Adrenal gland (tissue), 12 donors: ENCODE results near the gene KIF5A. TPM values are rescaled to one million over a fixed set of nuclear protein-coding genes. Genes with fewer than 3 reads are reported as not detected.

Source experiments
- DNase-seq, 7 donors: peaks; one replicate each; pipeline ENCODE4 v3.0.0-alpha.2; 2019 to 2020
- H3K27ac ChIP-seq, 5 donors: fragments of 200-600 bp; sonication (generic) in 4 of 5; 1 replicate in 3 of 5; 2 replicates in 2 of 5; pipeline versions ENCODE4 v1.5.1 to v1.8.0; 2016 to 2020; ENCODE audit warnings: mild to moderate bottlenecking in 1 of 5
- H3K27me3 ChIP-seq: fragments of 200-600 bp; 2 replicates; pipeline ENCODE4 v1.8.0; 2021
- H3K36me3 ChIP-seq, 2 donors: fragments of 200-600 bp; replicated peaks in 1 of 2; 1 replicate in 1 of 2; 2 replicates in 1 of 2; pipeline versions ENCODE4 v1.5.1 to v1.8.0; 2018 to 2022
- H3K4me1 ChIP-seq, 2 donors: fragments of 200-600 bp; replicated peaks in 1 of 2; 1 replicate in 1 of 2; 2 replicates in 1 of 2; pipeline versions ENCODE4 v1.5.1 to v1.8.0; 2018 to 2021
- H3K4me3 ChIP-seq, 4 donors: fragments of 200-600 bp; sonication (generic) in 3 of 4; one replicate each; pipeline ENCODE4 v1.5.1; 2016 to 2018
- H3K9me3 ChIP-seq, 3 donors: fragments of 200-600 bp; sonication (generic) in 1 of 3; replicated peaks in 1 of 3; 1 replicate in 2 of 3; 2 replicates in 1 of 3; pipeline versions ENCODE4 v1.5.1 to v1.8.0; 2016 to 2021
- POLR2A ChIP-seq, 2 donors: fragments of 450-650 bp; IDR thresholded peaks; one replicate each; pipeline ENCODE4 v1.6.1; 2017; ENCODE audit warnings: antibody characterized with exemption in 2 of 2, mild to moderate bottlenecking in 2 of 2, moderate library complexity in 1 of 2
- WGBS, 4 donors: extraction: QIAGEN DNeasy Blood & Tissue Kit in 2 of 4; methylation state at CpG; one replicate each; pipeline versions ENCODE4 v1.1.5 to v1.1.7; 2013 to 2017; 5-methylcytosine and 5-hydroxymethylcytosine counted together
- intact Hi-C, 2 donors: fragments of 100-400 bp; cut with DNase I; formaldehyde crosslinking; loops; one replicate each; pipeline versions ENCODE4 v1.14.1 to v1.15.0; 2022 to 2023
- polyA plus RNA-seq, 3 donors: library from polyadenylated mRNA; stranded (reverse); fragments of 200-250 nt in 2 of 3; fragments of 350-450 nt in 1 of 3; fragmentation: Illumina TruSeq in 1 of 3; extraction: RNeasy Lipid Tissue Mini Kit (QIAGEN cat#74804) in 1 of 3; gene quantifications; one replicate each; pipeline ENCODE4 v1.2.3, GENCODE V29; 2013 to 2014
- total RNA-seq, 9 donors: library from RNA; depleted of rRNA in 4 of 9; stranded (reverse); fragments of >200 nt in 4 of 9; fragments of 120-200 nt in 1 of 9; fragmentation: NEBNext Ultra II Directional in 1 of 9; extraction: Animal tissue kit (Norgen Biotek cat#: 25700) in 1 of 9; gene quantifications; one replicate each; pipeline versions ENCODE4 v1.1.0 to v1.2.4, GENCODE V29; 2013 to 2023
- TF ChIP-seq, protein P1 (sequence below), 6 experiments: fragments of 450-650 bp in 4 of 6; fragments of 200-600 bp in 2 of 6; sonication (generic) in 1 of 6; IDR thresholded peaks; 1 replicate in 5 of 6; 2 replicates in 1 of 6; pipeline versions ENCODE4 v1.5.1 to v1.8.0; 2016 to 2021; ENCODE audit warnings: antibody characterized with exemption in 6 of 6, mild to moderate bottlenecking in 2 of 6, moderate library complexity in 1 of 6
- donor health status: healthy with polysubstance abuse.
- donor health status: Bipolar disorder and iron deficiency.
- donor health status: DM: yes; HTN: yes; CAD: no.
- donor health status: DM: no; HTN: no; CAD: no.
- donor health status: DM: no; HTN: no; CAD: no.
- donor health status: DM: yes; HTN: yes; CAD: no.

Gene KIF5A
- total and polyA plus RNA-seq, 12 donors: 0.32 to 7.6 (median 2.1) TPM; not detected in 1

DNA sequence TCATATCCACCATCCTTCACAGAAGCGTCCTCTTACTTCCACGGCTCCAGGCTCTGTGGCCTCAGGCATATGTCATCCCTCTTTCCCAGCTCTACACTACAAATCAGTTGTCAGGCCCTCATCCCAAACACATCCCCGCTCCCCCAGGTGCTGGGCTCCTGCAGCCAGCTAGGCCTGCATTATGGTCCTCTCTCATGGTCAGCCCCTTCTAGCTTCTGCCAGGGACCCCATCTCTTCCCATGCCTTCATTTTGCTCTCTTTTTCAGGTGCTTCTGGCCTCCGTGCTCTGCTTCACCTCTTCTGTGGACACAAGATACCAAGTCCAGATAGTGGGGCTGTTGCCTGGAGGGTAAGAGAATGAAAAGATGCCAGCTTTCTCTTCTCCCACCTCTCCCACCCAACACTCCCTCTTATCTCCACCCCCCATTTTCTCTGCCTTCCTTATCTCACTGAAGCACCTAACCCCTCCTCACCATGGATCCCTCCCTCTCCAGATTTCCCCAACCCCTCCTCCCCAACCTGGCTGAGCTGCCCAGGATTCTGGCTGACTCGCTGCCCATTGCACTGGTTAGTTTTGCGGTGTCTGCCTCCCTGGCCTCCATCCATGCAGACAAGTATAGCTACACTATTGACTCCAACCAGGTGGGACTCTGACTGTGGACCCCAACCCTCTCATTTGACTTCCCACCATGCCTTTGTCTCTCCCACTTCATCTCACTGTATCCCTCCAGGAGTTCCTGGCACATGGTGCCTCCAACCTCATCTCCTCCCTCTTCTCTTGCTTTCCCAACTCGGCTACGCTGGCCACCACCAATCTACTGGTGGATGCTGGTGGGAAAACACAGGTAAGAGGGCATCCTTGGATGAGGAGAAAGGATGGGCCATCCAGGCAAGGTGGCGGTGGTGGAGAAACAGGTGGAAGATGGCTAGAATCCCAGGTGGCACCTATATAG is 72.7 kb downstream of the KIF5A start:
- Histone ChIP-seq H3K9me3 (no peaks in the 10 kb centered on the region), H3K36me3 (no peaks in the 10 kb centered on the region), H3K4me1 (peaks cover 6 to 17% of the 10 kb centered on the region in 2 donors), H3K27me3 (peaks cover 52% of the 10 kb centered on the region), H3K27ac (no peak overlapping the region), H3K4me3 (no peak overlapping the region)
- intact Hi-C loops: loop anchor here in 1 of 2 donors (2.0 kb wide), 1 partner anchor 40 kb away; no protein-coding TSS in a partner anchor
- WGBS, 4 donors: 67 to 77% (median 70%) methylated on average over 9 of the region's 9 CpGs
- DNase-seq: peak in 1 of 7 donors; percentile 12
- no peak for TF ChIP-seq POLR2A (IDR thresholded peaks at IDR 0.05)
- TF ChIP-seq, protein P1, sequence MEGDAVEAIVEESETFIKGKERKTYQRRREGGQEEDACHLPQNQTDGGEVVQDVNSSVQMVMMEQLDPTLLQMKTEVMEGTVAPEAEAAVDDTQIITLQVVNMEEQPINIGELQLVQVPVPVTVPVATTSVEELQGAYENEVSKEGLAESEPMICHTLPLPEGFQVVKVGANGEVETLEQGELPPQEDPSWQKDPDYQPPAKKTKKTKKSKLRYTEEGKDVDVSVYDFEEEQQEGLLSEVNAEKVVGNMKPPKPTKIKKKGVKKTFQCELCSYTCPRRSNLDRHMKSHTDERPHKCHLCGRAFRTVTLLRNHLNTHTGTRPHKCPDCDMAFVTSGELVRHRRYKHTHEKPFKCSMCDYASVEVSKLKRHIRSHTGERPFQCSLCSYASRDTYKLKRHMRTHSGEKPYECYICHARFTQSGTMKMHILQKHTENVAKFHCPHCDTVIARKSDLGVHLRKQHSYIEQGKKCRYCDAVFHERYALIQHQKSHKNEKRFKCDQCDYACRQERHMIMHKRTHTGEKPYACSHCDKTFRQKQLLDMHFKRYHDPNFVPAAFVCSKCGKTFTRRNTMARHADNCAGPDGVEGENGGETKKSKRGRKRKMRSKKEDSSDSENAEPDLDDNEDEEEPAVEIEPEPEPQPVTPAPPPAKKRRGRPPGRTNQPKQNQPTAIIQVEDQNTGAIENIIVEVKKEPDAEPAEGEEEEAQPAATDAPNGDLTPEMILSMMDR (IDR thresholded peaks at IDR 0.05): no peak

DNA sequence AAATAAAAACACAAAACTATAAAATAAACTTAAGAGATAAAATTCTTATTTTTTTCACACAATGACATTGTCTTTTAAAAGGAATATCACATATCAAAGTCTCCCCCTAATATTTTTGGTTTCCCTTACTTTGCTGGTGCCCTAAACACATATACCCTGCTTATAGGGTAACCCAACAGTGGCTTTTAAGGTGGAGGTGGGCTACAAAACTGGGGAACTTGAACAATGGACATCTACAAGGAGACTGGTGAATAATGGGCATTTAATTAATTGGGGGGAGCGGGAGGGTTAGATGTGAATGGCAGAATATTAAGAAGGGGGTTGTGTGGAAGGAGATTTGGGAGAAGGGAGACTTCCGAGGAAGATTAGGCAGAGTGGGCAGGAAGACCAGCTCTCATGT is 73.5 kb downstream of the KIF5A start:
- no peak for TF ChIP-seq POLR2A (IDR thresholded peaks at IDR 0.05)
- TF ChIP-seq, protein P1 (IDR thresholded peaks at IDR 0.05): no peak
- Histone ChIP-seq H3K36me3 (no peaks in the 10 kb centered on the region), H3K9me3 (no peaks in the 10 kb centered on the region), H3K27ac (no peak overlapping the region), H3K4me1 (peaks cover 6 to 22% of the 10 kb centered on the region in 2 donors), H3K27me3 (peaks cover 60% of the 10 kb centered on the region), H3K4me3 (no peak overlapping the region)
- 55 to 80% (median 65%) methylated on average over 2 of the region's 2 CpGs for WGBS, 4 donors
- intact Hi-C loops: loop anchor here in 1 of 2 donors (2.0 kb wide), 1 partner anchor 41 kb away; no protein-coding TSS in a partner anchor
- DNase-seq: no peak

GRCh38 chr12:57623811-57624390 is 74.1 kb downstream of the KIF5A start:
- Histone ChIP-seq H3K4me1 (peaks cover 6 to 22% of the 10 kb centered on the region in 2 donors), H3K4me3 (no peak overlapping the region), H3K27me3 (peaks cover 66% of the 10 kb centered on the region), H3K9me3 (no peaks in the 10 kb centered on the region), H3K27ac (no peak overlapping the region), H3K36me3 (no peaks in the 10 kb centered on the region)
- TF ChIP-seq, protein P1 (IDR thresholded peaks at IDR 0.05): no peak
- no peak for TF ChIP-seq POLR2A (IDR thresholded peaks at IDR 0.05)
- WGBS, 4 donors: 51 to 70% (median 62%) methylated on average over 5 of the region's 5 CpGs
- peak in 1 of 7 donors; percentile 9 for DNase-seq
- intact Hi-C loops: loop anchor here in 1 of 2 donors (2.0 kb wide), 1 partner anchor 41 kb away; no protein-coding TSS in a partner anchor
